Measurements from ENCODE around the gene PRDM4.
A peak's percentile ranks its signal among the peaks of the same experiment; 100 is the strongest.
"Not testable (repeated sequence)": the region's sequence is repeated elsewhere in the genome, so short reads cannot be mapped to it uniquely, and the experiment has no call there.

The PRDM4 gene

DNA sequence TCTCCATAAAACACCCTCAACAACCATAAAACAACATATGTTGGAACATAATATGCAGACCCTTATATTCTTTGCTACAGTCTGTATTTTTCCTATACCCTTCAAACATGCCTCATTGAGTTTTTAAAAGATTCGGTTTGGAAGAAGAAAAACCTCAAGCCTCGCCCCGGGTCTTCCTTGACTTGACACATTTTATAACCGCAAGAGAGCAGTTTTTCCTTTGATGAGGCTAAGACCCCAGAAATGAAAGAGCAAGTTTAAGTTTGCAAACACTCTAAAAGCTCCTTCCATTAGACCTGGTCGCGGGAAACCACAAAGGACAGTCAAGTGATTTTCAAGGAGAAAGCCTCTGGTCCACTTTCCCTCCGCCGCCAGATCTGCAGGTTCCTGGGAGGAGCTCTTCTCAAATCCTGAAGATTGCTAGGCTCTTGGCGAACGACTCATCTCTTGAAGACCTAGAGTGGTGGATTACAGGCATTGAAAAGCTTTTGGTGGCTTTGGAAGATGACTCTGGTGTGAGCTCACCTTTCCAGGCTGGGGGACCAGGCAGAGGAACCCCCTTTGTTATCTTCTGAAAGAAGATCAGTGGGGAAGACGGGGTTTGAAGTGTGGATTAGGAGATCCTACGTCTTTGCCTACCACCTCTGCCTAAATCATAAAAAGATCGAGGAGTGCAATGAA, 13.6 kb upstream of the PRDM4 start, which contains the start of gene ASCL4:
Gene ASCL4 (plus strand): TSS at position 356 of the 681 bp plus-strand sequence. CDS start 515 bp downstream, outside the sequence.
- no peak for DNase-seq (ENCODE audit: low read depth in 3 of 3)

DNA sequence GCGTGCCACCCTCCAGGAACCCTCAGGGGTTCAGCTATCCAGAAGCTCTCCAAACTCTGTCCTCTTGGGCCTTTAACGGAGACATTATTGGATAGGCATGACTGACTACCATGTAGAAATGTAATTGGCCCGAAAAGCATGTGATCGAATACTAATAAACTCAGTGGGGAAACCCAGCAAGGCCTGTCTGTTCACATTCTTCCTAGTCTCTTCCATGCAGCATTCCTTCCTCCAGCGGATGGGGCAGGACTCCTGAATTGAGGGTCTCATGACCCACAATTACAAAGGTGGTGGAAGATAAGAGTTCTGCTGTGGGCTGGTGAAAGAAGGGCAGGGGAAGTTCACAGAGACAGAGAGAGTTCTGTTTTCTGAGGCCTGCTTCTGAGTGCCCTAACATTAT, 6.5 kb upstream of the PRDM4 start:
- DNase-seq (ENCODE audit: low read depth in 3 of 3) = no peak

GRCh38 chr12:107765316-107765715, 4.4 kb upstream of the PRDM4 start:
- no peak for DNase-seq (ENCODE audit: low read depth in 3 of 3)

DNA sequence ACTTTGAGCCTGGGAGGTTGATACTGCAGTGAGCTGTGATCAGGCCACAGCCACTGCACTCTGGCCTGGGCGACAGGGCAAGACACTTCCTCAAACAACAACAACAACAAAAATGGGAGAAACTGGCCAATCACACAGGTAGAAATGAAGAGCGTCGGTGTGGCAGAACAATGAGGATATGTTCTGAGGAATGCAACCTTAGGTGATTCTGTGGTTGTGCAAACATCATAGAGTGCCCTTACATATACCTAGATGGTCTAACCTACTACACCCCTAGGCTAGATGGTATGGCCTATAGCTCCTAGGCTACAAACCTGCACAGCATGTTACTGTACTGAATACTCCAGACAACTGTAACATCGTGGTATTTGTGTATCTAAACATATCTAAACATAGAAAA, 3.7 kb upstream of the PRDM4 start:
- DNase-seq (ENCODE audit: low read depth in 3 of 3) = no peak

GRCh38 chr12:107762874-107763273, 1.9 kb upstream of the PRDM4 start:
- DNase-seq (ENCODE audit: low read depth in 3 of 3) = no peak

GRCh38 chr12:107761502-107761904, 566 bp upstream of the PRDM4 start:
- peak in 1 of 3 experiments; percentile 8 for DNase-seq (ENCODE audit: low read depth in 3 of 3)

- peak in 2 of 3 experiments; percentile 14 to 24 for DNase-seq (ENCODE audit: low read depth in 3 of 3)
These were observed 629 bp downstream of the PRDM4 start for GRCh38 chr12:107760207-107760808.

DNA sequence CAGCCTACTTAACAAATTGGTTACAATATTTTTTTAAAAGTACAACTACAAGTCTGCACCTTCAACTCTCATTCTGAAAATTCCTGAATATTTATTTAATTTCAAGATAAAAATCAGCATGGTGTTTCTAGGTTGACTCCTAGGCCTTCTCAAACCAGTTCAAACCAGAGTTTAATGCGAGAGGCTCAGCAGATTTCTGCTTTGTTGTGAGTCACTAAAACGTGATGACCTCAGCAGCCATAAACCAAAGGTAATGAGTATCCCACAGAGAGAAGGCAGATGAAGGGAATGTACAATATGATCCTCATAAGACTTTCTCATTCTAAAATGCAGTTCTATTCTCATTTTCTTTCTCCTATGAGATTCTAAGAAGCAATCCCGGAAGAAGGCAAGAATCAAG, 1.5 kb downstream of the PRDM4 start:
- peak in 1 of 3 experiments; percentile 18 for DNase-seq (ENCODE audit: low read depth in 3 of 3)

DNA sequence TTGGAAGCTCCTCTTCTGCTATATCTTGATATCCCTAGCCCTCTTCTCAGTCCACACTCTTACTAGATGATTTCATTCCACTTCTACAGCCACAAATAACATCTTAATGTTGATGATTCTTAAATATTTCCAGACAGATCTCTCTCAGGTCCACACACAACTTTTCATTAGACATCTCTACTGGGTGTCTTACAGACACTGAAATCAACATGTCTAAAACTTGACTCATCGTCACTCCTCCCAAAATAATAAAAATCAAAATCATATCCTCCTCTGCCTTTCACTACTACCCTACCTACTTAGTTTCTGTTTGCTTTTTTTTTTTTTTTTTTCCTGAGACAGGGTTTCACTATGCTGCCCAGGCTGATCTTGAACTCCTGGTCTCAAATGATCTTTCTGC, 11.9 kb downstream of the PRDM4 start:
- no peak for DNase-seq (ENCODE audit: low read depth in 3 of 3)

- DNase-seq (ENCODE audit: low read depth in 3 of 3) = no peak
These were observed 12.5 kb downstream of the PRDM4 start for GRCh38 chr12:107748472-107748871.

- DNase-seq (ENCODE audit: low read depth in 3 of 3) = no peak
These were observed 24.0 kb downstream of the PRDM4 start for GRCh38 chr12:107736914-107737313.

GRCh38 chr12:107735763-107736162, 25.2 kb downstream of the PRDM4 start:
- no peak for DNase-seq (ENCODE audit: low read depth in 3 of 3)

- no peak for DNase-seq (ENCODE audit: low read depth in 3 of 3)
These were observed 26.8 kb downstream of the PRDM4 start for GRCh38 chr12:107734139-107734538.

GRCh38 chr12:107732365-107732764, 28.6 kb downstream of the PRDM4 start:
- no peak for DNase-seq (ENCODE audit: low read depth in 3 of 3)

DNA sequence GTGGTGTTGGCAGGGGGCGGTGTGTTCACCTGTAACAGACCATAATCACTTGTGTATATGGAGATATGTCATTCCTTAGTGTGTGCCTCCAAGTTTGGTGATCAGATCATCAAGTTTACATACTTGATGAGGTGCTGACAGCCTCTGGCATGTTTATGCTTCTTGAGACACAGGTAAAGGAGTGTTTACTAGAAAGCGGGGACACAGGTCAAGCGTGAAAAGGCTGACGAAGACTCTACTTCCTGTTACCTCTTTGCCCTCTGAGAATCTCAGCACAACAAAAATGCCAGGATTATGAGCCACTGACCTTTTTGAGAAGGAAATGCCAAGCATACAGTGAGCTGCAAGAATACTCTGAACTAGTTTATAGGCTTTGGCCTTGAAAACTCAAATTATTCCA, 29.6 kb downstream of the PRDM4 start:
- DNase-seq (ENCODE audit: low read depth in 3 of 3) = no peak

- no peak for DNase-seq (ENCODE audit: low read depth in 3 of 3)
These were observed 30.2 kb downstream of the PRDM4 start for GRCh38 chr12:107730618-107731341.

- DNase-seq (ENCODE audit: low read depth in 3 of 3) = not testable (repeated sequence)
These were observed 33.2 kb downstream of the PRDM4 start for GRCh38 chr12:107727742-107728141.

DNA sequence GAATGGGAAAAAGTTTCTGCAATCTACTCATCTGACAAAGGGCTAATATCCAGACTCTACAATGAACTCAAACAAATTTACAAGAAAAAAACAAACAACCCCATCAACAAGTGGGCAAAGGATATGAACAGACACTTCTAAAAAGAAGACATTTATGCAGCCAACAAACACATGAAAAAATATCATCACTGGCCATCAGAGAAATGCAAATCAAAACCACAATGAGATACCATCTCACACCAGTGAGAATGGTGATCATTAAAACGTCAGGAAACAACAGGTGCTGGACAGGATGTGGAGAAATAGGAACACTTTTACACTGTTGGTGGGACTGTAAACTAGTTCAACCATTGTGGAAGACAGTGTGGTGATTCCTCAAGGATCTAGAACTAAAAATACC, 33.6 kb downstream of the PRDM4 start:
- DNase-seq (ENCODE audit: low read depth in 3 of 3) = not testable (repeated sequence)

DNA sequence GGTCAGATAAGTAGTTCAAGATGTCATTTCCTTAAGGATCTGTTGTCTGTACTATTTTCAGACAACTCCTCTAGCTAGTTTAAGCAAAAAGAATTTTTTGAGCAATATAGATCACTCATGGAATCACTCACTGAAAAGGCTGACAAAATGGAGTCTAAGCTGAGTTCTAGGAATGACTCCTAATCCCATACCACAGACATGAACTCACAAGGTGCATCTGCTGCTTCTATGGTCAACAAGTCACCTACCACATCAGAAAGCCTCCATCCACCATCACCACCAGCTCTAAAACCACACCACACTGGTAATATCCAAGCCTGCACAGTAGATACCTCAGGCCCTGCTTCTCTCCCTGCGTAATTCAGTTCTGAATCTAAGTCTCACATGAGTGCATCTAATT, 42.3 kb downstream of the PRDM4 start:
- DNase-seq (ENCODE audit: low read depth in 3 of 3) = no peak

GRCh38 chr12:107715780-107716179, 45.2 kb downstream of the PRDM4 start:
- no peak for DNase-seq (ENCODE audit: low read depth in 3 of 3)

- not testable (repeated sequence) for DNase-seq (ENCODE audit: low read depth in 3 of 3)
These were observed 55.4 kb downstream of the PRDM4 start for GRCh38 chr12:107705522-107705921.

- no peak for DNase-seq (ENCODE audit: low read depth in 3 of 3)
These were observed 56.9 kb downstream of the PRDM4 start for GRCh38 chr12:107704041-107704440.

DNA sequence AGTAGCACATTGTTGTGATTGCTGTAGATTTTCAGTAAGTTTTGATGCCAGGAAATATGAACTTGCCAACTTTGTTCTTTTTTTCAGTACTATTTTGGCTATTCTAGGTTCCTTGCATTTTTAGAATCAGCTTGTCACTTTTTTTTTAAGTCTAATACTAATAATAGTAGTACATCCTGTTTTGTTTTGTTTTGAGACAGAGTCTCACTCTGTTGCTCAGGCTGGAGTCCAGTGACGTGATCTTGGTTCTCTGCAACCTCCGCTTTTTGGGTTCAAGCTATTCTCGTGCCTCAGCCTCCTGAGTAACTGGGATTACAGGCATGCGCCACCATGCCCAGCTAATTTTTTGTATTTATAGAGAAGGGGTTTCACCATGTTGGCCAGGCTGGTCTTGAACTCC, 58.8 kb downstream of the PRDM4 start:
- no peak for DNase-seq (ENCODE audit: low read depth in 3 of 3)

All from stimulated activated CD4-positive, alpha-beta T cell treated with anti-CD3 and anti-CD28 coated beads, TNF-alpha, amount 100 ng/mL, for 24 hours (primary cell).